HS-5 (cell line): Measurements from ENCODE around the gene CHST13.

Experiments used
- DNase-seq: peaks from one replicate; pipeline ENCODE4 v3.0.0-alpha.2; 2012; ENCODE audit warnings: low read depth

The CHST13 gene

DNA sequence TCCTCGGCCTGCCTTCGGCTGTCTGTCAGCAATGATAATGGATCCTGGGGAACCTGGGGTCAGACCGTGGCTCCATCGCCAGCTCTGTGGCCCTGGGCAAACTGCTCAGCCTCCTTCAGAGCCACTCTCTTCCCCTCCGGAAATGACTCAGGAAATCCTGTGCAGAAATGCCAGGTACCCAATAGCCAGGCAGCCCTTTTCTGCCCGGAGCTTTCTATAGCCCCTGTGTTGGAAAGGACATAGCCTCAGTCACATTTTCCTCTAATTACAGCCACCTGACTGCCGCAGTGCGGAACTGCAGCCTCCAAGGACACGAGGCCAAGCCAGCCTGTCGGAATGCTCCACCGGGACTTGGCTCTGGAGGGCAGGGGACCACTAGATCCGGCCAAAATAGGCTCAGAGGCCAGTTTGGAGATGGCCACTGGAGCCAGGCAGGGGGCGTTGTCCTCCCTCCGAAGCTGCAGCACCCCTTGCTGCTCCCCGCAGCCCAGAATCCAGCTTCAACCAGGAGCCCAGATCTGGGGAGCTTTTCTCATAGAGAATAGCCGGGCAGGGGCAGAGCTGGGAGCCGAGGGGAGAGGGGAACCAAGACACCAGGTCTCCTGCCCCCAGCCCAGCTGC, 36.7 kb upstream of the CHST13 start:
- no peak for DNase-seq

DNA sequence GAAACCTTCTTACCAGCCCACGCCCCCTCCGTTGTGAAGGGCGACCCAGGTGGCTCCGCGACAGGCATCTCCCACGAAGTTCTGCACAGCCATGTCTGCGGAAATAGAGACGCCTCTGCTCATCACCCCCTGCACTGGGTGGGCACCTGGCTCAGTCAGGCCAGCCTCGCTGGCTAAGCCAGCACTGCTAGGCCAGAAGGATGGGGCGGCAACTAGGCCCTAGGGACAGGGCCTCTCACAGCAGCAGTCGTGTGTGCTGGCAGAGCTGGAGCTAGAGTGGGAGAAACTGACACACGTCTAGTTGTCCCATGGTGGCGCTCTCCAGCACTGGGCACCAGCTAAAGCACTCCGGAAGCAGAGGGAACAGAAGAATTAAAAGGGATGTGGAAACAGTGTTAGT, 35.8 kb upstream of the CHST13 start:
- DNase-seq = no peak

DNA sequence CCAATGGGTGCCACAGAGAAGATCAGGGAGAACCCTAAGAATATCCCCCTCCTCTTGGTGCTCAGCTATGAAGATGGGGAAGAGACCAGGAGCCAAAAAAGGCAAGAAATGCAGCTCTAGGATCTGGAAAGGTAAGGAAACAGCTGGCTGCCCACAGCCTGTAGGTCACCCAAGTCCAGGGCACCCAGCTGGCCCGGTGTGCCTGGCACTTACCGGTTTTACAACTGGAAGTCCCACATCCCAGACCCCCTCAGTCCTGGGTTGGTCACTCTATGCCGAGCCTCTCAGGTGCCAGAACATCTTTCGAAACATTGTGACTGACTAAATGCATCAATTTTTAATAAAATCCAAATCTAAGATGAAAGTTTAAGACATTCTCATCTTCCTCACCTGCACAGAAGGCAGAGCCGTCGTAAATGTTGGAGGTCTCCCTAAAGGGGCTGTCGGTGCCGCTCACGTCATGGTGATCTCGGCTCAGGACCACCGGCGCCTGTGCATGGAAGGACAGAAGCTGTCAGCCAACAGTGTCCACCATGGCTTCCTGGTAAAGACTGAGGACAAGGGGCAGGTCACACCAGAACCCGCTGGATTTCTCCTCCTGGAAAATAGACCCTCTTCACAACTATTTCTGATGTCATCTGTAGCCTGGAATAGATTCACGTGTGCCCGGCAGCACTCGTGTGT, 34.9 kb upstream of the CHST13 start:
- no peak for DNase-seq

DNA sequence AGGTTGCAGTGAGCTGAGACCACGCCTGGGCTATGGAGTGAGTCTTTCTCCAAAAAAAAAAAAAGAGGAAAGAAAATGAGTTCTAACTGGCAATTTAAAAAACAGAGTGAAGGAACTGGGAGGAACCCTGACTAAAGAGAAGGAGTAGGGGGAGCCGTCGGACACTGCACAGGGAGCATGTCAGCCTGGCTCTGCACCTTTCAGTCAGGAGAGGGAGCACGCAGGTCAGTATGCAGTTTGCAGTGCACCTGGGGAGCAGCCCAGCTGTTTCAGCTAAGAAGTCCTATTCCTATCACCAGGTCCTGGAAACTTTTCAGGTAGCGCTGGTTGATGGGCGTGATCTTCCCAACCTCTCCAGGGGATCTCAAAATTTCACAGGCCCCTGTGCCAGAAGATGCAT, 33.3 kb upstream of the CHST13 start:
- DNase-seq = no peak

DNA sequence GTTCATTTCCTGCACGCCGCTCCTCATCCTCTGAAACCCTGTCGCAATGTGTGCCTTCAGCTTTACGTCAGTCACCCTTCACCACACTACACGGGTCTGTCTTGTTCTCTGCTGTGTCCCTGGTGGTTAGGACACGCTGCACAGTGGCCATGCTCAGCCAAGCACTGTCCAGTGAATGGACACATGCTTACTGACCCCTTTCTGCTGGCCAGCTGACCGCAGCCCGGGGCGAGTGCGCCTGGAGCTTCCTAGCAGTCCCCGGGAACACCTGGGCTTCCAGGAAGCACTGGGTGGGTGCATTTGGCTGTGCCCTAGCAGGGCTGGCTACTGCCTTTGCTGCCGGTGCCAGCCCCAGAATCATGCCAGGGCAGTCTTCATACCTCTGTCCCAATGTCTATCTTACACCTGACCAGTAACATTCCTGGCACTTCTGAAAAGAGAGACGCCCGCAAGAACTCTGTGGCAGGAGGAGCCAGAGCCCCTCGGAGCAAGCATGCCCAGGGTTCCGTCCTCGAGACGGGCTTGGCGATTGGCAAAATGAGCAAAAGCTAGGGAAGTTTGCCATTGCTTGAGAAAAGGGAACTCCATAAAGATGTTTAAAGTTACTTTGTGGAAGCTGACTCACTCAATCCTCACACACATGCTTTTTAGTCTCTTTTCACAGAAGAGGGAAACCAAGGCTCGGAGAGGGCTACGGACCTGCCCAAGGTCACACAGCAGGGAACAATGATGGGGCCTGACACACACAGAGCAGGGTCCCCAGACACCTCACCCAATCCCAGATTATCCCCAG, 32.5 kb upstream of the CHST13 start:
- no peak for DNase-seq

DNA sequence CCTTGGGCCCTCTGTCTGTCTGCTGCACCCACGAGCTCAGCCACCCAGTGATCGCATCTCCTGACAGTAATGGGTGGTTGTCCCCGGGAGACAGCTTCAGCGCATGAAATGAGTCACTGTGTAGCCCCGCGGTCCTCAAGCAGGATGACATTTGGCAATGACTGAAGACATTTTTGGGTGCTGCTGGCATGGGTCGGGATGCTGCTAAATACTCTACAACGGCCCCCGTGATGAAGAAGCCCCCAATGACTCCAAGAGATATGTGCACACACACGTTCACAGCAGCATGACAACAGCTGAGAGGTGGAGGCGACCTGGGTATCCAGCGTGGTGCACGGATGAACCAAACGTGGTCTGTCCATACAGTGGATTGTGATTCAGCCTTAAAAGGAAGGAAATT, 30.9 kb upstream of the CHST13 start:
- no peak for DNase-seq

DNA sequence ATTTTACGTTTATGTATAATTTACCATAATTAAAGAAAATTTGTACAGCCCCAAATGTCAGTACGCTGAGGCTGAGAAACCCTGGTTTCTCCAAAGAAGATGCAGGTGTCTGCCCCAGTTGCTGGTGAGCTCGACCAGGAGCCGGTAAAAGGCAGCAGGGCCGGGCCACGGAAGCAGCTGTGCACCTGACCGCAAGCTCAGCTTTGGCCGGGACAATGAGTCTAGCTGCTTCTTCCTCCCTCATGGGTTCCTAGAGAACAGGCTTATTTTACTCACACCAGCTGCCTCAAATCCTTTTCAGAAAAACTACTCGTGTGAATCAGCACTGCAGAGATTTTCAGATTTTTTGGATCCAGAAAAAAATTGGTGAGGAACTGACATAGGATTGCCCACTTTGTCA, 30.2 kb upstream of the CHST13 start:
- no peak for DNase-seq

DNA sequence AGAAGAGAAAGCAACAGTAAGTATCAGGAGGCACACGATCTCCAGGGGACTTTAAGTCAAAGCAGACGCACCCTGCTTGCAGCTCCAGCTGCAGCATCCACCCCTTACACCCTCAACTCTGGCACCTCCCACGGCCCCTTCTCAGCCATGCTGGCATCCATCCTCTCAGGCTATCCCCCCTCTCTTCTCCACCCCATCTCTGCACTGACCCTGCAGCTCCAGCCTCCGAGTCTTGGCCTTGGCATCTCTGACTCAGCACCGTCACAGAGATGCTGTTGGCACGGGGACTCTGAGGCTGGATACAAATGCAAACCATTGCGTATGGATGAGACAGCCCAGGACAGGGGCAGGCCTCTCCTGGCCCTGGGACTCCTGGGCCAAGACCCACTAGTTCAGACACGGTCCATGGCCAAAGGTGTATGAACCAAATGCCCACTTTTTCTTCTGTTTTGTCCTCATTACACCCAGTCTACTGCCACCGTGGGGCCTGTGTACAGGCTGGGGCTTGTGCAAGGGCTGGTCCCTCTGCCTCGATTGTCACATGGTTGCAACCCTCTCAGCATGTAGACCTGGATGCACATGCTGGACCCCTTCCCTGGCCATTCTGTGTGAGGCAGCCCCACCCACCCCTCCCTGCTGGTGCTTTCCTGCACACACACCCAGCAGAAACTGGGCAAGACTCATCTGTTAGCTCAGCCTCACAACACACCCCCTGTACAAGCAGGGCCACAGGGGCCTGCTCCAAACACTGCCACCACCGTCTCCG, 29.6 kb upstream of the CHST13 start:
- no peak for DNase-seq

DNA sequence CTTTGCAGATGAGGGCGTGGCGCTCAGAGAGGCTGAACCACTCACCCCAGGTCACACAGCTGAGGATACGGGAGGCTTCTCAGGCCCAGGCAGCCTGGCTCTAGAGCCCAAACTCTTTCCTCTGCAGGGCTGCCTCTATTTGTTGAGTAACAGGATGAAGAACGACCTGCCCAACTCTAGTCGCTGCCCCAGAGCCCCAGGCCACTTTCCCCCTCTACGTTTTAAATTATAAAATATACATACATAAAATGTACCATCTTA, 29.1 kb upstream of the CHST13 start:
- DNase-seq = no peak

DNA sequence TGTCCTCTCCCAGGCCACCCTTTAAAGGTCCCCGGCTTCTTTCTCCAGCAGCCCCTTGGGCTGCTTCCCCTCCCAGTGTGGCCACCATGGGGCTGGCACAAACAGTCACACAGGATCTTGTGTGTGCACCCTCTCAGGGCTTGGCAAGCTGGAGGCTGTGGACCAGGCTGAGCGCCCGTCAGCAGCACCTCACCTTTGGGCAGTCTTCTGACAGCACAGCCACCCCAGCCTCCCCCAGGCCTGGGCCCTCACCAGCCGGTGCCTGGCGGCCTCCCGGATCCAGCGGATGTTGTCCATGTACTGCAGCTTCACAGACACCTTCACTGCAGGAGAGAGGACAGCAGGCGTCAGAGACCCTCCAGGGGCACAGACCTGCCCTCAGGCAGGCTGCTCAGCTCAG, 28.2 kb upstream of the CHST13 start:
- no peak for DNase-seq

DNA sequence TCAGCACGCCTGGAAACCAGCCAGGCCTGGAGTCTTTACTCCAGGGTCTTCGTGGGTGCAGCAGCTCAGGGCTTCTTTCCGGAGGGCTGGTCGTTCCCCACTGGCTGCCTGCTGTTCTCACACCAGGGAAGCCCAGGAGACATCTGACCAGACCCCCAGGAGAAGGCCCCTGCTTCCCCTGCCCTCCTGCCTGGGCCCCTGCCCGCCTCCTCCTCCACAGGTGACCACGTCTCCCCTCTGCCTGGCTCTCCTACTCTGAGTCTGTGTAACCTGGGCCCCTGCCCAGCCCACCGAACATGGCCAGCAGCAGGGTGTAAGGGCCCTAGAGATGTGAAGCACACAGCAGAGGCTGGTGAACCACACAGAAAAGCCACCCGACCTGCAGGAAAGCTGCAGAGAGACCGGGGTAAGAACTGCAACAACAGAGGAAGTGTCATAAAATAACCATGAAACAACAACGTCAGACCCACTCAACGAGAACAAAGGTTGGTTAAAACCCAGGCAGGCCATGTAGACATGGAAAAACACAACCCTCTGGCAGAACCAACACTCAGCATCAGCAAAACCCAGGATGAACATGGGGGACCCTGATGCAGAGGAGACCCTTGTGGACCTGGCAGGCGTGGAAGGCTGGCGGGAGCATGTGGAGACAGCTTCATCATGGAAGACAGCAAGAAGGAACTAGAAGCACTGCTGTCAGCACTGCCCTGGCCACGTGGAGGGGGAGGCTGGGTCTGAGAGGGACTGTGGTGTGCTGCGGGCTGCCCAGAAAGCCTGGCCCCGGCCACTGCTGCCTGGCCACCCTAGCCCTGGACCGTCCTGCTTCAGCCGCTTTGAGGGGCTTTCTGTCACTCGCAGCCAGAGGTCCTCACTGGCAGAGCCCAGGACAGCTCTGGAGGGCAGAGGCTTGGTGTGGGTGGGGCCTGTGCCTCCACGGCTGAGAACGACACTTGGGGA, 26.8 kb upstream of the CHST13 start:
- DNase-seq = no peak

DNA sequence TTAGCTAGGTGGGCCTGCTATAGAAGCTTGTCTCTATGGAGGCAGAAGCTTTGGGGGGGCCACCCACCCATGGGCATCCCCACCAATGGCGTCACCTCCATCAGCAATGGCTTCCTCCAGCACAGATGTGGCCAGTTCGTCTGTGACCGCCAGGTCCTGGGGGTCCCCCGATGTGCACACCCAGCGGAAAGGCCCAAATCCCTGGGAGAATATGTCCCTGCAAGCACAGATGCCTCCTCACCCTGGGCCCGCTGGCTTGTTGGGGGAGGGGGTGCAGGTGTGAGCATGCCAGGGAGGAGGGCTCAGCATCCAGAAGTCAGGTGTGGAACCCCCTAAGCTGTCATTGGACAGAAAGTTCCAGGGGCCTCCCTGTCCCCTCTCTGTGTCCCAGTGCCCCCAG, 26.0 kb upstream of the CHST13 start:
- DNase-seq = no peak

DNA sequence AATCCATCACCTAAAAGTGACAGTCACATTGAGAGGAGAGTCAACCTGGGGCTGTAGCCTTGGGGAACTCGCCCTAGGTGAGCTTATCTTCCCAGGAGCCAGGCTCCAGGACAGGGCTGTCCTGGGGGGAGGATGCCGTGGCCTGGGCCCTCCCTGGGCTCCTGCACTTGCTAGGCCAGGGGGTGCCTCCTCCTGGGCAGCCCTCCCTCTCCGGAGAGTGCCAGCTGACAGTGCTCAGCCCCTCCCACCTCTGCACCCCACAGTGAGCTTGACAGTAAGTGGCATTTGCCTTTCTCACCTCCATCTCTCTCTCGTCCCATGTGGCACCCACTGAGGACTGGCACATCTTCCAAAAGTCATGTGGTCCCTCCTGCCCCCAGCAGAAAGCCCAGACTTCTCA, 25.5 kb upstream of the CHST13 start:
- no peak for DNase-seq

DNA sequence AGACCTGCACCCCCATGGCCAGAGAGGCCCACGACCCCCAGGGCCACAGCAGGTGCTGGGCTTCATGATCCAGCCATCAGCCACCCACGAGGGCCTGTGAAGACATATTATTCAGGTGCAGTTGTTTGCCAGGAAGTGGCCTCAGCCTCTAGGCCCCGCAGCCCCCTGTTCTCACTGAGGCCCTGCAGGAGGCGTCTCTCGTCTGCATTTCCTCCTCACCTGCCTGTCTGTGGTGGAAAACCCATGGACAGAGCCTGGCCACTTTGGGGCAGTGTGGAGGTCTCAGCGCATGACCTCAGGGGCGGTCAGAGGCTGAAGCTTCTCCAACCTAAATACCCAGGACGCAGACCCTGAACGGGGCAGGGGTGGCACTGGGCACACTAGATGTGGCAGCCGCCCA, 25.0 kb upstream of the CHST13 start:
- no peak for DNase-seq

DNA sequence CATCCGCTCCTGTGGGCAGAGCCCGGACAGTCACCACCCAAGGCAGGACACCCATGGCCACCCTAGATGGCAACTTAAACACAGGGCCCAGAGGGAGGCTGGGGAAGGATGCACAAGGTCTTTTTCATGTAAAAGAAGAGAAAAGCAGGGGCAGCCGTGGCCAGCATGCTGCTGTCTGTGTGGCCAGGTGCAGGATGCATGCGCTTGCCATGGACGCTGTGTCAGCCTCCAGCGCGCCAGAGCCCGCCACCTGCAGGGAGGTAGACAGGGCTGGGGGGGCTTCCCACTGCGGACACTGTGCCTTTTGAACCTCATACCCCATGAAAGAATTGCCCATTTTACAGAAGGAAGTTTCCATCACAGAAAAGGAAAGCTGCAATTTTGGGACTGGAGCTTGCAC, 24.6 kb upstream of the CHST13 start:
- DNase-seq = no peak

DNA sequence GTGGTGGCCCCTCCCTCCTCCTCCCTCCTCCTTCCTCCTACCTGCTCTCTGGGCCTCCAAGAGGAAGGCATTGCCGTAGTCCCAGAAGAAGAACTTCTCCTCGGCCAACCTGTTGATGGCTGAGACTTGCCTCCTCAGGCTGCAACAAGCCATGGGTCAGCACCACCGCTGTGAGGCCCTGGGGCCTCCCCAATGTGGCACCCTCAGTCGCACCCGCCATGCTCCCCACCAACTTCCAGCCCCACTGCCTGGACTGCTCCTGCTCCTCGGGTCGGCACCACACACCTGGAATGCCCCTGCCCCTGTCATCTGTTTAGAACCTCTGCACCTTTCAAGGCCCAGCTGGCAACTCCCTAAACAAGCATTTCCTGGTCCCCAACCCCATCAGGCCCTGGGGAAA, 23.9 kb upstream of the CHST13 start:
- no peak for DNase-seq

DNA sequence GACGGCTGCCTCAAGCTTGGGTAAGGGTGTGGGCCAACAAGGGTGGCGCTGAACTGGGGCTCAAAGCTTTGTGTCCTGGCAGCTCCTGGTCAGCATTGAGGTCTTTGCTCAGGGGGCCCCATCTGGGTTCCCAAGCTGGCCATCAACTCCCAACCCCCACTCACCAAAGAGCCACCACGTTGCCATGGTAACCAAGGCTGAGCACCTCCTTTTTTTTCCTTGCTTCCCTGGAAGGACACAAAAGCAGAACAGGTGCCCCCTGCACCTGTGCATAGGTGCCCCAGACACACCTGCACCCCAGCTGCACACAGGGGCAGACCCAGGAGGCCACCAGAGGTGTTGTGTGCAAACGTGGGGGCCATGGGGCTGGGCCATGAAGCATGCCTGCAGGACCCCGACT, 22.9 kb upstream of the CHST13 start:
- no peak for DNase-seq

DNA sequence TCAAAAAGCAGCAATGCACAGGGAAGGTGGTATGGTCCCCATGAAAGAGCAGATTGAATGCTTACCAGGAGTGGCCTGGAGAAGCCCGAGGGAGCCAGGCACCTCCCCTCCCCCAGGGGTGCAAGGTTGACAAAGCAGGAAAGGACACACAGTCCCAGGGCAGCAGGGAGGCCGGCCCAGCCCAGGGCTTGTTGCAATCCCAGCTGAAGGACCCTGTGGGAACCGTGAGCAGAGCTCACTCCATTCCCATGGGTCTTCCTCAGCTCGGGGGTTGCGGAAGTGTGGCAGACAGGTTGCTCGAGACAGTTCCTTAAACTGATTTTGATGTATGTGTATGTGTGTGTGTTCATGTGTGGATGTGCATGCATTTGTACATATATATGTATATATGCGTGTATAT, 22.2 kb upstream of the CHST13 start:
- DNase-seq = no peak

DNA sequence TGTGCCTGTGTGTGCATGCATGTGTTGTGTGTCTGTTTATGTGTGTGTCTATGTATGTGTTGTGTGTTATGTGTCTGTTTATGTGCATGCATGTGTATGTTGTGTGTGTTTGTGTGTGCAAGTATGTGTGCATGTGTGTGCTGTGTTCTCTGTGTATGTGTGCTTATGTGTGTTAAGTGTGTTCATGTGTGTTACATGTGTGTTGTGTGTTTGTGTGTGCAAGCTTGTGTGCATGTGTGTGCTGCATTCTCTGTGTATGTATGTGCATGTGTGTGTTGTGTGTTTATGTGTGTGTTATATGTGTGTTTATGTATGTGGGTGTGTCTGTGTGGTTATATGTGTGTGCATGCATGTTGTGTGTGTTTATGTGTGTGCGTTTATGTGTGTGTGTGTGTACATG, 21.3 kb upstream of the CHST13 start:
- no peak for DNase-seq

DNA sequence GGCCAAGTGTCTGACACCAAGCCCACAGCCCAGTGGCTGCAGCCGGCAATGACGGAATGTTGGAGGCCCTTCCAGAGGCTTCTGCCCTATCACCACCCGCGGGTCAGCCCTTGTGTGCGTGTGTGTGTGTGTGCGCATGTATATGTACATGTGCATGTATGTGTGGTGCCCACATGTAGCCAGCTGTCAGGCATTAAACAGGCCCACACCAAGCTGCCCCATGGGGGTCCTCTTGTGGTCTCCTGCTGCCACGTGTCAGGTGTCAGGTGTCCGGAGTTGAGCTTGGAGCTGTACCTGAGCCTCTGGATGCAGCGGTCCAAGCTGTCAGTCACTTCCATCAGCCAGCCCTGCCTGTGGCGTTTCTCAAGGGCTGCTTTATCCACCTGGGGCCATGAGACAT, 20.3 kb upstream of the CHST13 start:
- no peak for DNase-seq

DNA sequence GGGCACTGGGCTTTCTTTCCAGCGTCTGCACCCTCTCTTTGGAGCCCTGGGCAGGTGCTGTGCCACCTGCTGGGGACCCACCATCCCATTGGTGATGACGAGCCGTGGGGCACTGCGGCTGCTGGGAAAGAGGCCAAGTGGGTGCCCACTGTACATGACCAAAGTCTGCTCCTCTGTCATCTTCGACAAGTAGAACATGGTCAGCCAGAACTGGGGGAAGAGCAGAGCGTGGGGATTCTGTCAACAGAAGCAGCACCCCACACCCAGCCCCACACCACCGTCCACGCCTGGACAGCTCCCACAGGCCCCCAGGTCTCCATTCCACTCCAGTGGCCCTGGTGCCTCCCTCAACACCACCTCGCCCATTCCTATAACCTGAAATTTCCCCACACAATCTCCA, 16.1 kb upstream of the CHST13 start:
- DNase-seq = no peak

DNA sequence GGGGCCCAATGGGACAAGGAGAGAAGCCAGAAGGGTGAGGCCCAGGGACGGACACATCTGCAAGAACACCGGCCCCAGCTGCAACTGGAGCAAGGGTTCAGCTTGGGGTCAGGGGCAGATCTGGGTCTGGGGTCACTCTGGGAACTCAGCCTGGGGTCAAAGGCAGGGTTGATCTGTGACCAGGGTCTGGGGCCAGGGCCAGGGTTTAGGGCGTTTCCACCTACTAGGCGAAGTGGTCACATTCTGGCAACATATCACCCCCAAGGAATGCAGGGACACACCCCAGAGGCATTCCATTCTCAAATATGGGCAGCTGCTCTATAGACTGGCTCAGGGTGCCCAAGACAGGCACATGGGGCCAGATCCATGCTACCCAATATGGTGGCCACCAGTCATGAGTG, 15.4 kb upstream of the CHST13 start:
- no peak for DNase-seq
